Hepatocyte (in vitro differentiated cells): ENCODE measurements around the gene ERFE. TPM values are rescaled to one million over a fixed set of nuclear protein-coding genes. Genes with fewer than 3 reads are reported as not detected.

ENCODE experiments used
- DNase-seq: peaks from one replicate; pipeline ENCODE4 v3.0.0-alpha.2; 2016; ENCODE audit warnings: low spot score
- H2AFZ ChIP-seq: fragments of 200-600 bp; sonication (generic); 2 replicates; pipeline ENCODE4 v1.6.0; 2016; ENCODE audit warnings: antibody characterized with exemption, mild to moderate bottlenecking
- H3K27ac ChIP-seq: fragments of 200-600 bp; sonication (generic); 2 replicates; pipeline ENCODE4 v1.5.1; 2016; ENCODE audit warnings: mild to moderate bottlenecking
- H3K27me3 ChIP-seq: fragments of 200-600 bp; sonication (generic); 2 replicates; pipeline ENCODE4 v1.6.1; 2016
- H3K36me3 ChIP-seq: fragments of 200-600 bp; sonication (generic); replicated peaks from 2 replicates; pipeline ENCODE4 v1.5.1; 2016; ENCODE audit warnings: low read depth; ENCODE audit not compliant: insufficient read depth
- H3K4me1 ChIP-seq: fragments of 200-600 bp; sonication (generic); 2 replicates; pipeline ENCODE4 v1.5.1; 2016; ENCODE audit warnings: mild to moderate bottlenecking, moderate library complexity; ENCODE audit not compliant: insufficient read depth
- H3K4me2 ChIP-seq: fragments of 200-600 bp; sonication (generic); 2 replicates; pipeline ENCODE4 v1.6.0; 2016
- H3K4me3 ChIP-seq: fragments of 200-600 bp; sonication (generic); 2 replicates; pipeline ENCODE4 v1.5.1; 2016; ENCODE audit warnings: mild to moderate bottlenecking
- H3K79me2 ChIP-seq: fragments of 200-600 bp; sonication (generic); 2 replicates; pipeline ENCODE4 v1.6.0; 2017; ENCODE audit warnings: mild to moderate bottlenecking
- H3K9me2 ChIP-seq: fragments of 200-600 bp; sonication (generic); replicated peaks from 2 replicates; pipeline ENCODE4 v1.6.0; 2017; ENCODE audit warnings: mild to moderate bottlenecking; ENCODE audit not compliant: insufficient read depth
- H3K9me3 ChIP-seq: fragments of 200-600 bp; sonication (generic); 2 replicates; pipeline ENCODE4 v1.5.1; 2016; ENCODE audit warnings: low read depth, mild to moderate bottlenecking
- H4K20me1 ChIP-seq: fragments of 200-600 bp; sonication (generic); 2 replicates; pipeline ENCODE4 v1.6.0; 2016; ENCODE audit warnings: mild to moderate bottlenecking; ENCODE audit not compliant: insufficient read depth, poor library complexity, severe bottlenecking
- CTCF ChIP-seq: fragments of 200-600 bp; sonication (generic); IDR thresholded peaks from 2 replicates; pipeline ENCODE4 v1.5.1; 2016; ENCODE audit warnings: antibody characterized with exemption, mild to moderate bottlenecking; ENCODE audit not compliant: poor library complexity
- EZH2 ChIP-seq: fragments of 200-600 bp; sonication (generic); IDR thresholded peaks from 2 replicates; pipeline ENCODE4 v1.6.1; 2016; ENCODE audit warnings: antibody characterized with exemption, mild to moderate bottlenecking, borderline replicate concordance
- EZH2phosphoT487 ChIP-seq: fragments of 200-600 bp; sonication (generic); IDR thresholded peaks from one replicate; pipeline ENCODE4 v1.6.1; 2018; ENCODE audit warnings: antibody characterized with exemption, mild to moderate bottlenecking, low read depth, moderate library complexity; ENCODE audit not compliant: unreplicated experiment, severe bottlenecking
- WGBS: methylation state at CpG from one replicate; pipeline ENCODE4 v1.1.6; 2016; ENCODE audit warnings: low lambda C conversion rate; ENCODE audit errors: missing lambda C conversion rate; 5-methylcytosine and 5-hydroxymethylcytosine counted together
- polyA plus RNA-seq: library from polyadenylated mRNA; unstranded; fragments of >200 nt; fragmentation: Nextera tagmentation; extraction: Ambion mirVana; gene quantifications from 2 replicates; pipeline ENCODE4 v1.2.1, GENCODE V29; 2016
- total RNA-seq: library from RNA; depleted of rRNA; stranded (reverse); fragments of >200 nt; gene quantifications from 2 replicates; pipeline ENCODE4 v1.2.3, GENCODE V29; 2014

ERFE gene
- total and polyA plus RNA-seq, 2 experiments from 2014 or later: 0.27 to 0.30 TPM

- no peak for TF ChIP-seq EZH2phosphoT487
These were observed 30.7 kb upstream of the ERFE start for GRCh38 chr2:238128061-238128440.

GRCh38 chr2:238128534-238129001 is 30.2 kb upstream of the ERFE start:
- WGBS: 84% methylated on average over 23 of the region's 30 CpGs
- H3K4me2 ChIP-seq: no peak overlapping the region

More at GRCh38 chr2:238128061-238128440, 30.7 kb upstream of the ERFE start:
- H3K36me3 ChIP-seq: no peaks in the 10 kb centered on the region
- no peaks in the 10 kb centered on the region for H4K20me1 ChIP-seq
- H3K4me3 ChIP-seq: no peak overlapping the region
- H3K79me2 ChIP-seq: no peaks in the 10 kb centered on the region
- H3K27ac ChIP-seq: no peak overlapping the region
- H3K27me3 ChIP-seq: no peaks in the 10 kb centered on the region
- no peak overlapping the region for H3K4me2 ChIP-seq
- 95% methylated on average over 22 of the region's 22 CpGs for WGBS
- H3K9me2 ChIP-seq: no peaks in the 10 kb centered on the region
- no peak overlapping the region for H2AFZ ChIP-seq
- H3K9me3 ChIP-seq: no peaks in the 10 kb centered on the region
- no peaks in the 10 kb centered on the region for H3K4me1 ChIP-seq
- DNase-seq: no peak

GRCh38 chr2:238129166-238130010 is 29.4 kb upstream of the ERFE start:
- 90% methylated on average over 22 of the region's 22 CpGs for WGBS
- Histone ChIP-seq H4K20me1 (no peaks in the 10 kb centered on the region), H2AFZ (no peak overlapping the region), H3K4me1 (no peaks in the 10 kb centered on the region), H3K9me2 (no peaks in the 10 kb centered on the region), H3K36me3 (no peaks in the 10 kb centered on the region), H3K79me2 (no peaks in the 10 kb centered on the region), H3K4me2 (no peak overlapping the region), H3K4me3 (no peak overlapping the region), H3K9me3 (no peaks in the 10 kb centered on the region), H3K27me3 (no peaks in the 10 kb centered on the region), H3K27ac (no peak overlapping the region)
- TF ChIP-seq EZH2phosphoT487 (no peak), CTCF (no peak), EZH2 (no peak)
- DNase-seq: no peak

More at GRCh38 chr2:238128534-238129001, 30.2 kb upstream of the ERFE start:
- no peaks in the 10 kb centered on the region for H3K79me2 ChIP-seq
- no peaks in the 10 kb centered on the region for H3K9me3 ChIP-seq
- no peak overlapping the region for H2AFZ ChIP-seq
- H3K9me2 ChIP-seq: no peaks in the 10 kb centered on the region
- H3K27ac ChIP-seq: no peak overlapping the region
- TF ChIP-seq CTCF (no peak), EZH2phosphoT487 (no peak), EZH2 (no peak)
- no peaks in the 10 kb centered on the region for H3K27me3 ChIP-seq
- H3K4me1 ChIP-seq: no peaks in the 10 kb centered on the region
- H3K4me3 ChIP-seq: no peak overlapping the region
- no peak for DNase-seq
- no peaks in the 10 kb centered on the region for H3K36me3 ChIP-seq
- H4K20me1 ChIP-seq: no peaks in the 10 kb centered on the region

- H2AFZ ChIP-seq: no peak overlapping the region
- DNase-seq: no peak
- H4K20me1 ChIP-seq: no peaks in the 10 kb centered on the region
- no peak overlapping the region for H3K27ac ChIP-seq
- H3K79me2 ChIP-seq: no peaks in the 10 kb centered on the region
- no peaks in the 10 kb centered on the region for H3K27me3 ChIP-seq
- 95% methylated on average over 28 of the region's 28 CpGs for WGBS
- H3K36me3 ChIP-seq: no peaks in the 10 kb centered on the region
- H3K9me2 ChIP-seq: no peaks in the 10 kb centered on the region
- no peaks in the 10 kb centered on the region for H3K4me1 ChIP-seq
- no peak overlapping the region for H3K4me3 ChIP-seq
- TF ChIP-seq EZH2: no peak
- no peaks in the 10 kb centered on the region for H3K9me3 ChIP-seq
- H3K4me2 ChIP-seq: no peak overlapping the region
These were observed 28.6 kb upstream of the ERFE start for GRCh38 chr2:238130111-238130695.
